HEK293 (cell line): Measurements from ENCODE around the gene HPD.
A peak's percentile ranks its signal among the peaks of the same experiment; 100 is the strongest.

ENCODE experiments used
- CTCF ChIA-PET: fragments of 350-600 bp; formaldehyde crosslinking; extraction: SDS; loops from one replicate; lab custom pipeline; 2021; ENCODE audit warnings: antibody characterized with exemption; lab: Yijun Ruan, JAX
- POLR2A ChIA-PET: fragments of 300-600 bp; formaldehyde crosslinking; extraction: SDS; loops from one replicate; lab custom pipeline; 2020; ENCODE audit warnings: antibody characterized with exemption, inconsistent platforms; lab: Yijun Ruan, JAX
- H3K27ac ChIP-seq: fragments of 200-500 bp; sonication (Bioruptor generic); 2 replicates; pipeline ENCODE4 v1.5.1; 2014; ENCODE audit warnings: low read depth, low read length, control low read depth, inconsistent platforms; ENCODE audit errors: extremely low read depth
- H3K36me3 ChIP-seq, 2 experiments: fragments of 200-500 bp in 1 of 2; sonication (Bioruptor generic) in 1 of 2; 1 replicate in 1 of 2; 2 replicates in 1 of 2; pipeline ENCODE4 v1.5.1; 2014 to 2017; ENCODE audit warnings: inconsistent platforms in 2 of 2, low read length in 2 of 2; ENCODE audit not compliant: control insufficient read depth in 2 of 2, insufficient read depth in 1 of 2
- H3K4me1 ChIP-seq: fragments of 200-500 bp; sonication (Bioruptor generic); 2 replicates; pipeline ENCODE4 v1.5.1; 2014; ENCODE audit warnings: mild to moderate bottlenecking, low read length, inconsistent platforms; ENCODE audit not compliant: control insufficient read depth, insufficient read depth
- H3K4me3 ChIP-seq: 2 replicates; pipeline ENCODE4 v1.5.1; 2011; ENCODE audit warnings: low read depth, mild to moderate bottlenecking, control low read depth, low read length, moderate library complexity
- H3K9me3 ChIP-seq: fragments of 200-500 bp; sonication (Bioruptor generic); 2 replicates; pipeline ENCODE4 v1.5.1; 2014; ENCODE audit warnings: low read depth, low read length, inconsistent platforms; ENCODE audit not compliant: control insufficient read depth, insufficient read depth
- GLIS2 ChIP-seq: fragments of 450-650 bp; formaldehyde crosslinking; IDR thresholded peaks from 2 replicates; pipeline ENCODE4 v1.5.1; 2016; ENCODE audit warnings: missing biosample characterization, missing genetic modification characterization
- HIC1 ChIP-seq: fragments of 450-650 bp; formaldehyde crosslinking; IDR thresholded peaks from 2 replicates; pipeline ENCODE4 v1.5.1; 2016; ENCODE audit warnings: missing biosample characterization, missing genetic modification characterization
- HOXD13 ChIP-seq: sonication (generic); formaldehyde crosslinking; IDR thresholded peaks from 2 replicates; pipeline ENCODE4 v1.8.0; 2022; ENCODE audit warnings: missing genetic modification reagents, borderline replicate concordance
- KLF9 ChIP-seq: fragments of 450-650 bp; formaldehyde crosslinking; IDR thresholded peaks from 2 replicates; pipeline ENCODE4 v1.5.1; 2016; ENCODE audit warnings: missing biosample characterization, missing genetic modification characterization, low read depth
- SALL2 ChIP-seq: fragments of 450-650 bp; formaldehyde crosslinking; IDR thresholded peaks from 2 replicates; pipeline ENCODE4 v1.5.0; 2017; ENCODE audit warnings: missing biosample characterization, mild to moderate bottlenecking, missing genetic modification characterization, borderline replicate concordance
- ZBTB11 ChIP-seq: fragments of 450-650 bp; formaldehyde crosslinking; conservative IDR thresholded peaks from 2 replicates; pipeline ENCODE4 v1.5.1; 2016; ENCODE audit warnings: low read depth, missing biosample characterization, missing genetic modification characterization
- ZBTB26 ChIP-seq: fragments of 450-650 bp; formaldehyde crosslinking; optimal IDR thresholded peaks from 2 replicates; pipeline ENCODE3; 2016; ENCODE audit warnings: missing biosample characterization, mild to moderate bottlenecking, missing genetic modification characterization
- ZBTB44 ChIP-seq: fragments of 450-650 bp; IDR thresholded peaks from 2 replicates; pipeline ENCODE4 v1.5.1; 2018; ENCODE audit warnings: missing biosample characterization, mild to moderate bottlenecking, missing genetic modification characterization
- ZBTB8A ChIP-seq: fragments of 450-650 bp; formaldehyde crosslinking; IDR thresholded peaks from 2 replicates; pipeline ENCODE4 v1.5.1; 2016; ENCODE audit warnings: missing biosample characterization, missing genetic modification characterization
- ZFHX2 ChIP-seq: fragments of 450-650 bp; formaldehyde crosslinking; conservative IDR thresholded peaks from 2 replicates; pipeline ENCODE4 v1.5.1; 2016; ENCODE audit warnings: missing biosample characterization, missing genetic modification characterization
- ZFP41 ChIP-seq: fragments of 450-650 bp; formaldehyde crosslinking; IDR thresholded peaks from 2 replicates; pipeline ENCODE4 v1.5.1; 2016; ENCODE audit warnings: missing biosample characterization, missing genetic modification characterization, borderline replicate concordance
- ZFP69B ChIP-seq: fragments of 450-650 bp; formaldehyde crosslinking; IDR thresholded peaks from 2 replicates; pipeline ENCODE4 v1.5.1; 2016; ENCODE audit warnings: missing biosample characterization, missing genetic modification characterization
- ZNF155 ChIP-seq: fragments of 450-650 bp; formaldehyde crosslinking; IDR thresholded peaks from 2 replicates; pipeline ENCODE4 v1.5.1; 2016; ENCODE audit warnings: missing biosample characterization, missing genetic modification characterization
- ZNF18 ChIP-seq: fragments of 450-650 bp; formaldehyde crosslinking; IDR thresholded peaks from 2 replicates; pipeline ENCODE4 v1.5.1; 2016; ENCODE audit warnings: missing biosample characterization, missing genetic modification characterization
- ZNF302 ChIP-seq: fragments of 450-650 bp; formaldehyde crosslinking; IDR thresholded peaks from 2 replicates; pipeline ENCODE4 v1.5.1; 2016; ENCODE audit warnings: missing biosample characterization, missing genetic modification characterization, low read depth
- ZNF37A ChIP-seq: fragments of 450-650 bp; IDR thresholded peaks from 2 replicates; pipeline ENCODE4 v1.5.1; 2018; ENCODE audit warnings: missing biosample characterization, missing genetic modification characterization
- ZNF48 ChIP-seq: fragments of 450-650 bp; formaldehyde crosslinking; IDR thresholded peaks from 2 replicates; pipeline ENCODE4 v1.5.1; 2016; ENCODE audit warnings: missing biosample characterization, missing genetic modification characterization
- ZNF600 ChIP-seq: fragments of 450-650 bp; formaldehyde crosslinking; IDR thresholded peaks from 2 replicates; pipeline ENCODE4 v1.5.1; 2016; ENCODE audit warnings: missing biosample characterization, missing genetic modification characterization
- ZNF610 ChIP-seq: fragments of 450-650 bp; formaldehyde crosslinking; IDR thresholded peaks from 2 replicates; pipeline ENCODE4 v1.5.1; 2016; ENCODE audit warnings: missing biosample characterization, missing genetic modification characterization, borderline replicate concordance

Gene HPD

GRCh38 chr12:121810234-121810817 is 48.3 kb downstream of the HPD start:
- H3K9me3 ChIP-seq: no peaks in the 10 kb centered on the region
- H3K4me3 ChIP-seq: no peak overlapping the region
- peak; percentile 44; the same call in 1 of the 2 replicates for TF ChIP-seq ZNF600 (tag by site-specific recombination)
- no peak for TF ChIP-seq HOXD13 (CRISPR knock-in tag)
- peak; percentile 20; the same call in 1 of the 2 replicates for TF ChIP-seq ZFHX2 (tag by site-specific recombination)
- TF ChIP-seq ZNF48 (tag by site-specific recombination): no peak
- TF ChIP-seq GLIS2: peak; percentile 54; the same call in 1 of the 2 replicates
- TF ChIP-seq KLF9 (tag by site-specific recombination): peak; percentile 77
- TF ChIP-seq, all 188 proteins: peak for 4
- peaks cover 14 to 78% of the 10 kb centered on the region in 2 experiments; a peak in 2 of 3 replicates for H3K36me3 ChIP-seq
- ChIA-PET POLR2A (interaction anchor here (0.6 to 7.5 kb wide), 5 partner anchors 8 to 78 kb away, joined by 3 to 165 read pairs (median 12); partner anchors contain the start of genes PSMD9 and RHOF), CTCF (interaction anchor here (0.6 to 15.1 kb wide), 9 partner anchors 10 to 78 kb away, joined by 5 to 393 read pairs (median 7); partner anchors contain the start of genes PSMD9 and RHOF)
- peaks cover 12% of the 10 kb centered on the region for H3K4me1 ChIP-seq
- H3K27ac ChIP-seq: no peak overlapping the region

GRCh38 chr12:121809712-121810116 is 48.9 kb downstream of the HPD start:
- Histone ChIP-seq H3K36me3 (peaks cover 9 to 72% of the 10 kb centered on the region in 2 experiments; a peak in 2 of 3 replicates), H3K4me1 (peaks cover 12% of the 10 kb centered on the region), H3K27ac (0 out of 2 replicates have a peak overlapping the region, but pooled peaks have one; percentile 11), H3K9me3 (no peaks in the 10 kb centered on the region), H3K4me3 (no peak overlapping the region)
- TF ChIP-seq HIC1 (tag by site-specific recombination): no peak
- no peak for TF ChIP-seq ZFHX2 (tag by site-specific recombination)
- TF ChIP-seq ZBTB8A (tag by site-specific recombination): no peak
- TF ChIP-seq ZNF37A (tag by site-specific recombination): no peak
- no peak for TF ChIP-seq ZFP41
- no peak for TF ChIP-seq ZNF610 (tag by site-specific recombination)
- no peak for TF ChIP-seq ZBTB44
- no peak for TF ChIP-seq ZNF155
- ChIA-PET POLR2A (interaction anchor here (1.1 to 7.5 kb wide), 3 partner anchors 7 to 30 kb away, joined by 5 to 165 read pairs (median 18); partner anchors contain the start of gene RHOF), CTCF (interaction anchor here (0.6 to 15.1 kb wide), 3 partner anchors 15 to 125 kb away, joined by 3 to 393 read pairs (median 7); partner anchors contain the start of genes PSMD9 and RHOF)

- Histone ChIP-seq H3K27ac (no peak overlapping the region), H3K36me3 (peaks cover 9 to 64% of the 10 kb centered on the region in 2 experiments; a peak in 2 of 3 replicates), H3K9me3 (no peaks in the 10 kb centered on the region), H3K4me3 (no peak overlapping the region), H3K4me1 (peaks cover 12% of the 10 kb centered on the region)
- CTCF ChIA-PET: interaction anchor here (0.6 to 15.1 kb wide), 2 partner anchors 14 to 63 kb away, joined by 3 to 393 read pairs; partner anchors contain the start of gene RHOF
- POLR2A ChIA-PET: interaction anchor here (7.5 kb wide), 1 partner anchor 12 kb away, joined by 165 read pairs; the partner anchor contains the start of gene RHOF
- TF ChIP-seq ZFP69B (tag by site-specific recombination): no peak
- TF ChIP-seq ZNF18 (tag by site-specific recombination): no peak
- no peak for TF ChIP-seq ZBTB11 (tag by site-specific recombination)
- peak; percentile 24; the same call in 1 of the 2 replicates for TF ChIP-seq ZNF600 (tag by site-specific recombination)
- no peak for TF ChIP-seq ZNF302 (tag by site-specific recombination)
- TF ChIP-seq SALL2 (tag by site-specific recombination): no peak
- TF ChIP-seq ZNF48 (tag by site-specific recombination): no peak
- TF ChIP-seq ZBTB26 (tag by site-specific recombination): no peak
Observed at GRCh38 chr12:121808623-121809022, 50.0 kb downstream of the HPD start.
